SK-N-MC (cell line): Measurements from ENCODE around the gene CDK6.

ENCODE experiments used
- DNase-seq: peaks from one replicate; pipeline ENCODE4 v3.0.0-alpha.2; 2011; ENCODE audit warnings: low read depth, low spot score
- H3K27ac ChIP-seq: fragments of 200-600 bp; sonication (generic); 2 replicates; pipeline ENCODE4 v1.5.1; 2016; ENCODE audit warnings: mixed run types
- H3K36me3 ChIP-seq: fragments of 200-600 bp; sonication (generic); 2 replicates; pipeline ENCODE4 v1.6.1; 2017; ENCODE audit warnings: antibody characterized with exemption, low read length, mixed read lengths; ENCODE audit not compliant: insufficient read depth
- H3K4me3 ChIP-seq: fragments of 200-600 bp; sonication (generic); 2 replicates; pipeline ENCODE4 v1.5.1; 2016
- H3K9ac ChIP-seq: fragments of 200-600 bp; sonication (generic); 2 replicates; pipeline ENCODE4 v1.8.0; 2017; ENCODE audit warnings: mixed run types, mixed read lengths; ENCODE audit not compliant: insufficient read length
- H3K9me3 ChIP-seq: fragments of 200-600 bp; sonication (generic); 2 replicates; pipeline ENCODE4 v1.6.1; 2017; ENCODE audit warnings: low read depth, mild to moderate bottlenecking, antibody characterized with exemption, low read length, moderate library complexity, mixed read lengths
- EZH2 ChIP-seq: fragments of 200-600 bp; sonication (generic); IDR thresholded peaks from one replicate; pipeline ENCODE4 v1.6.1; 2017; ENCODE audit warnings: antibody characterized with exemption
- FOXP2 ChIP-seq: optimal IDR thresholded peaks from 2 replicates; pipeline ENCODE3; 2011; ENCODE audit warnings: mild to moderate bottlenecking, moderate library complexity; ENCODE audit not compliant: insufficient read depth; ENCODE audit errors: extremely low read length, control extremely low read depth
- POLR2AphosphoS5 ChIP-seq: IDR thresholded peaks from 2 replicates; pipeline ENCODE4 v1.6.1; 2012; ENCODE audit warnings: mild to moderate bottlenecking, low read depth, low read length, borderline replicate concordance

The CDK6 gene

GRCh38 chr7:92798517-92799249 lies 37.7 kb downstream of the CDK6 start:
- Histone ChIP-seq H3K4me3 (no peak overlapping the region), H3K9ac (no peak overlapping the region), H3K27ac (no peak overlapping the region), H3K36me3 (no peaks in the 10 kb centered on the region), H3K9me3 (no peaks in the 10 kb centered on the region)
- TF ChIP-seq EZH2, result no peak
- no peak for TF ChIP-seq POLR2AphosphoS5
- no peak for TF ChIP-seq FOXP2
- DNase-seq, result no peak

- H3K9ac ChIP-seq, result no peak overlapping the region
- TF ChIP-seq FOXP2, result no peak
- TF ChIP-seq POLR2AphosphoS5, result no peak
- no peak for TF ChIP-seq EZH2
- no peak for DNase-seq
- no peak overlapping the region for H3K27ac ChIP-seq
- no peak overlapping the region for H3K4me3 ChIP-seq
- no peaks in the 10 kb centered on the region for H3K9me3 ChIP-seq
- H3K36me3 ChIP-seq, result no peaks in the 10 kb centered on the region
These were observed 38.7 kb downstream of the CDK6 start for GRCh38 chr7:92797693-92798092.

GRCh38 chr7:92797284-92797683 lies 39.1 kb downstream of the CDK6 start:
- Histone ChIP-seq H3K27ac (no peak overlapping the region), H3K9me3 (no peaks in the 10 kb centered on the region), H3K36me3 (no peaks in the 10 kb centered on the region), H3K9ac (no peak overlapping the region), H3K4me3 (no peak overlapping the region)
- no peak for TF ChIP-seq EZH2
- TF ChIP-seq POLR2AphosphoS5, result no peak
- DNase-seq, result no peak

- H3K4me3 ChIP-seq, result no peak overlapping the region
- no peaks in the 10 kb centered on the region for H3K9me3 ChIP-seq
- no peak for DNase-seq
- H3K36me3 ChIP-seq, result no peaks in the 10 kb centered on the region
- TF ChIP-seq FOXP2 (no peak), POLR2AphosphoS5 (no peak), EZH2 (no peak)
- H3K9ac ChIP-seq, result no peak overlapping the region
- no peak overlapping the region for H3K27ac ChIP-seq
These were observed 41.5 kb downstream of the CDK6 start for GRCh38 chr7:92794831-92795230.

- Histone ChIP-seq H3K27ac (no peak overlapping the region), H3K9me3 (no peaks in the 10 kb centered on the region), H3K36me3 (no peaks in the 10 kb centered on the region), H3K4me3 (no peak overlapping the region), H3K9ac (no peak overlapping the region)
- DNase-seq, result no peak
- TF ChIP-seq FOXP2, result no peak
- no peak for TF ChIP-seq POLR2AphosphoS5
- no peak for TF ChIP-seq EZH2
These were observed 42.0 kb downstream of the CDK6 start for GRCh38 chr7:92794391-92794790.

- Histone ChIP-seq H3K9ac (no peak overlapping the region), H3K9me3 (peaks cover under 1% of the 10 kb centered on the region; the same call in 1 of the 2 replicates), H3K27ac (no peak overlapping the region), H3K36me3 (no peaks in the 10 kb centered on the region), H3K4me3 (no peak overlapping the region)
- no peak for TF ChIP-seq POLR2AphosphoS5
- TF ChIP-seq FOXP2, result no peak
- no peak for TF ChIP-seq EZH2
- DNase-seq, result no peak
These were observed 42.6 kb downstream of the CDK6 start for GRCh38 chr7:92793656-92794205.

GRCh38 chr7:92790992-92791391 lies 45.4 kb downstream of the CDK6 start:
- no peak overlapping the region for H3K27ac ChIP-seq
- H3K36me3 ChIP-seq, result no peaks in the 10 kb centered on the region
- no peak for TF ChIP-seq FOXP2
- no peak for TF ChIP-seq POLR2AphosphoS5
- TF ChIP-seq EZH2, result no peak
- peaks cover 6% of the 10 kb centered on the region; the same call in 1 of the 2 replicates for H3K9me3 ChIP-seq
- no peak overlapping the region for H3K9ac ChIP-seq
- H3K4me3 ChIP-seq, result no peak overlapping the region
- no peak for DNase-seq

- no peak for DNase-seq
- H3K9me3 ChIP-seq, result peaks cover 6% of the 10 kb centered on the region; the same call in 1 of the 2 replicates
- no peaks in the 10 kb centered on the region for H3K36me3 ChIP-seq
- no peak overlapping the region for H3K4me3 ChIP-seq
- no peak overlapping the region for H3K9ac ChIP-seq
- TF ChIP-seq EZH2, result no peak
- no peak for TF ChIP-seq POLR2AphosphoS5
- TF ChIP-seq FOXP2, result no peak
- no peak overlapping the region for H3K27ac ChIP-seq
These were observed 47.7 kb downstream of the CDK6 start for GRCh38 chr7:92788559-92789183.
